ENCODE results near the gene LIX1L.
A peak's percentile ranks its signal among the peaks of the same experiment; 100 is the strongest.

The LIX1L gene

GRCh38 chr1:145897969-145898368 lies 59.8 kb downstream of the LIX1L start:
- TF ChIP-seq TAF1 (IDR thresholded peaks at IDR 0.05; ENCODE audit: borderline replicate concordance, insufficient read depth, low read length) (no peak), FOXP2 (optimal IDR thresholded peaks at IDR 0.05; ENCODE audit: borderline replicate concordance, extremely low read depth, extremely low read length, insufficient read depth) (no peak)

DNA sequence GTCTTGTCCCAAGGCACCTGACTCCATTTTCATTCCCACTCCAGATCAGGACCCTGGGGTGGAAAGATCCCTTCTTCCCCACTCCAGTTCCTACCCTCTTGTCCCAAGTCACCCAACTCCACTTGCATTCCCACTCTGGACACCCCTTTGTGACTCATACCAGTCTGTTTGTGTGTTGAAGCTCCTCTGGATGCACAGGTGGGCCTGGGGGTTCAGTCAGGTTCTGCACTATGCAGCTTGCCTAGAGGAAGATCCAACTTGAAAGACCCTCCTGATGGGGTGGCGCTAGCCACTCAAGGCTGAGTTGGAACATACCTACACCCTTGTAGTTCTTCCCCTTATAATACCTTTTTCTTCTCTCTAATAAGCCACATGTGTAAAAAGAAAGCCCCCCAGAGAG lies 62.3 kb downstream of the LIX1L start:
- TF ChIP-seq REST (IDR thresholded peaks at IDR 0.05; ENCODE audit: insufficient read depth in 1 of 2, low read depth in 2 of 2, low read length in 2 of 2): no peak
- no peak for TF ChIP-seq FOXP2 (optimal IDR thresholded peaks at IDR 0.05; ENCODE audit: borderline replicate concordance, extremely low read depth, extremely low read length, insufficient read depth)

GRCh38 chr1:145893306-145894055 lies 64.3 kb downstream of the LIX1L start:
- TF ChIP-seq TAF1 (IDR thresholded peaks at IDR 0.05; ENCODE audit: borderline replicate concordance, insufficient read depth, low read length) (no peak), FOXP2 (optimal IDR thresholded peaks at IDR 0.05; ENCODE audit: borderline replicate concordance, extremely low read depth, extremely low read length, insufficient read depth) (no peak), POLR2AphosphoS5 (IDR thresholded peaks at IDR 0.05; ENCODE audit: low read depth, low read length) (no peak), SIN3A (IDR thresholded peaks at IDR 0.05; ENCODE audit: borderline replicate concordance, insufficient read depth, low read length) (no peak), REST (IDR thresholded peaks at IDR 0.05; ENCODE audit: insufficient read depth in 1 of 2, low read depth in 2 of 2, low read length in 2 of 2) (no peak)

GRCh38 chr1:145892486-145893087 lies 65.2 kb downstream of the LIX1L start:
- TF ChIP-seq TAF1 (IDR thresholded peaks at IDR 0.05; ENCODE audit: borderline replicate concordance, insufficient read depth, low read length) (no peak), SIN3A (IDR thresholded peaks at IDR 0.05; ENCODE audit: borderline replicate concordance, insufficient read depth, low read length) (no peak)

- TF ChIP-seq POLR2AphosphoS5 (IDR thresholded peaks at IDR 0.05; ENCODE audit: low read depth, low read length): peak; percentile 50; the same call in 1 of the 2 replicates
- TF ChIP-seq SIN3A (IDR thresholded peaks at IDR 0.05; ENCODE audit: borderline replicate concordance, insufficient read depth, low read length): peak; percentile 5; the same call in 1 of the 2 replicates
- TF ChIP-seq REST (IDR thresholded peaks at IDR 0.05; ENCODE audit: insufficient read depth in 1 of 2, low read depth in 2 of 2, low read length in 2 of 2): peak in 1 of 2 experiments; percentile 61; a peak in 1 of 4 replicates
- TF ChIP-seq FOXP2 (optimal IDR thresholded peaks at IDR 0.05; ENCODE audit: borderline replicate concordance, extremely low read depth, extremely low read length, insufficient read depth): peak; percentile 97
- no peak for TF ChIP-seq TAF1 (IDR thresholded peaks at IDR 0.05; ENCODE audit: borderline replicate concordance, insufficient read depth, low read length)
Observed at GRCh38 chr1:145891587-145892485, 66.0 kb downstream of the LIX1L start.

Data from PFSK-1 (cell line).